HK-2 (cell line): Measurements from ENCODE around the gene VGF.
A peak's percentile ranks its signal among the peaks of the same experiment; 100 is the strongest.

Experiments
- DNase-seq: peaks from one replicate; pipeline ENCODE4 v3.0.0-alpha.2; 2018; ENCODE audit not compliant: unreplicated experiment

The VGF gene

GRCh38 chr7:101165958-101166647 is 734 bp upstream of the VGF start:
- DNase-seq, result no peak

GRCh38 chr7:101164071-101164840 is 1.1 kb downstream of the VGF start:
- DNase-seq, result peak; percentile 83

DNA sequence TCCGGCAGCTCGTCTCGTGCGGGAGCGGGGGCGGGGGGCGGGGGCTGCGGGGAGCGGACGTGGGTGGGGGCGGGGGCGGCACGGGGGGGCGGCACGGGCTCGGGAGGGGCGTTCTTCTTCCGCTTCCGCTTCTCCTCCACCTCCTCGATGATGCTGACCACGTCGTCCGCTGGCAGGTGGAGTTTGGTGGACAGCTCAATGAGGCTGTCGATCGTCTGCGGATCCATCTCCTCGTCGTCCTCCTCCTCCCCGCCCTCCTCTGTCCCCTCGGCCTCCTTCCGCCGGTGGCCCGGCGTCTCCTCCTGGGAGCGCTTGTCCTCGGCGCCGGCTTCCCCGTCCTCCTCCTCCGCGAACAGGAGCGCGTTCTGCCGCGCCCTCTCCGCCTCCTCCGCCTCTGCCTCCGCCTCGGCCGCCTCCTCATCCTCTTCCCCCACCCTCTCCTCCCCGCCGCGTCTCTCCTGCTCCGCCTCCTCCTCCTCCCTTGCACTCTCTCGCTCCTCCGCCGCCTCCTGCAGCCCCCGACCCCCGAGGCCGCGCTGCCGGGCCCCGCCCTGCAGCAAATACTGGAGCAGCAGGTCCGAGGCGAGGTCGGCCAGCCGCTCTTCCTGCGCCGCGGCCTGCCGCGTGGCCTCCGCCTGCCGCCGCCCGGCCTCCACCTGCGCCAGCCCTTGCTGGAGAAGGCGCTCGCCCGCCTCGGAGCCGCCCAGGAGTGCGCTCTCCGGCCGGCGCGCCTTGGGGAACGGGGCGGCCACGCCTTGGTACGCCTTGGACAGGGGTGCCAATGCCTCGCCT is 1.9 kb downstream of the VGF start:
- peak; percentile 78 for DNase-seq

DNA sequence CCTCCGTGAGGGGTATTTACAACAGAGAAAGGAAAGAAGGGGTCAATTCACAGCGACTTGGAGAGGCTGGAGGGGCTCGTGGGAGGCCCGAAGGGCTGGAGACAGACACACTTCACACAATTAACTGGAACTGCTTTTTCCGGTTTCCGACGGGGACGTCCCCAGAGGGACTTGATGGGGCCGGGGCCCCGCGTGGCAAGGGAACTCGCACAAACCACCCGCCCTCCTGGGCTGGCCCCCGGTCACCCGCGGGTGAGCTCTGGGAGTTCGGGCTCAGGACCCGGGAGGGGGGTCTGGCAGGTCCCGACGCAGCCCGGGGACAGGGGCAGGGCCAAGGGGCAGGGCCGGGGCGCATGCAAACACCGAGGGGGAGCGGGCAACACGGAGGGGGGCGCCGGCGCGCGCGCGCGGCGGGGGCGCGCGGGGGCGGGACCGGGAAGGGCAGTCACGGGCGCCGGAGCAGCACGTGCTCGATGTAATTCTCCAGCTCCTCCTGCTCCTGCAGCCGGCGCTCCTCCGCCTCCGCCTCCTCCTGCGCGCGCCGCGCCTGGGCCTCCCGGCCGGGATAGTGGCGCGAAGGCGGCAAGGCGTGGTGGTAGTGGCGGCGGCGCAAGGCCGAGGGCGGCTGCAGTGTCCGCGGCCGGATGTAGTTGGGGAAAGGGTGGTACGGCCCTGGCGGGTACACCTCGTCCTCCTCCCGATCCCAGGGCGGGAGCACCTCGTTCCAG is 2.7 kb downstream of the VGF start:
- peak; percentile 35 for DNase-seq

DNA sequence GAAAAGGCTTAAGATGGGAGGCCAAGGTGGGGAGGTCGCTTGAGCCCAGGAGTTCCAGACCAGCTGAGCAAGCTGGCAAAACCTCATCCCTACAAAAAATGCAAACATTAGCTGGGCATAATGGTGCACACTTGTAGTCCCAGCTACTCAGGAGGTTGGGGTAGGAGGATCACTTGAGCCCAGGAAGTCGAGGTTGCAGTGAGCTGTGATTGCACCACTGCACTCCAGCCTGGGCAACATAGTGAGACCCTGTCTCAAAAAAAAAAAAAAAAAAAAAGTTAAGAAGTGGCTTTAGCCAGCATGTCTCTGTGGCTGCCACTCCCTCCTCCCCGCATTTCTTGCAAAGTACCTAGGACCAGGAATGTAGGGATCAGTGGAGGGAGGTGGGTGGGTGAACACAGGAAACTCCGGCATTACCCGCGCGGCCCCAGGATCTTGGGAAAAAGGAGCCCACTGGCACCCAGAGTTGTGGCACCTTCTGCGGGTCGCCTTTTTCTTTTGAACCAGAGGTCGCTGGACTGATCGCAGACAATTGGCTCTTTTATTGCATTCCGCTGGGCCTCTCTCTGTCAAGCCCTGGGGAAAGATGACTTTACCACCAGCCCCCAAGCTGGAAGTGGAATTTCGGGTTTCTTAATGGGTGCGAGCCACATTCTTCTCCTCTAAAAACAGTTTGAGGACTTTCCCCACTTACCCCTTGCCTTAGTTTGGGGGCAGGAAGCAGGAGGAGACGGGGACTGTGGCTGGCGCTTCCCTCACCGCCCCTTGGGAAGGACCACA is 3.5 kb downstream of the VGF start:
- DNase-seq, result no peak

GRCh38 chr7:101160910-101161309 is 4.5 kb downstream of the VGF start:
- DNase-seq, result no peak

DNA sequence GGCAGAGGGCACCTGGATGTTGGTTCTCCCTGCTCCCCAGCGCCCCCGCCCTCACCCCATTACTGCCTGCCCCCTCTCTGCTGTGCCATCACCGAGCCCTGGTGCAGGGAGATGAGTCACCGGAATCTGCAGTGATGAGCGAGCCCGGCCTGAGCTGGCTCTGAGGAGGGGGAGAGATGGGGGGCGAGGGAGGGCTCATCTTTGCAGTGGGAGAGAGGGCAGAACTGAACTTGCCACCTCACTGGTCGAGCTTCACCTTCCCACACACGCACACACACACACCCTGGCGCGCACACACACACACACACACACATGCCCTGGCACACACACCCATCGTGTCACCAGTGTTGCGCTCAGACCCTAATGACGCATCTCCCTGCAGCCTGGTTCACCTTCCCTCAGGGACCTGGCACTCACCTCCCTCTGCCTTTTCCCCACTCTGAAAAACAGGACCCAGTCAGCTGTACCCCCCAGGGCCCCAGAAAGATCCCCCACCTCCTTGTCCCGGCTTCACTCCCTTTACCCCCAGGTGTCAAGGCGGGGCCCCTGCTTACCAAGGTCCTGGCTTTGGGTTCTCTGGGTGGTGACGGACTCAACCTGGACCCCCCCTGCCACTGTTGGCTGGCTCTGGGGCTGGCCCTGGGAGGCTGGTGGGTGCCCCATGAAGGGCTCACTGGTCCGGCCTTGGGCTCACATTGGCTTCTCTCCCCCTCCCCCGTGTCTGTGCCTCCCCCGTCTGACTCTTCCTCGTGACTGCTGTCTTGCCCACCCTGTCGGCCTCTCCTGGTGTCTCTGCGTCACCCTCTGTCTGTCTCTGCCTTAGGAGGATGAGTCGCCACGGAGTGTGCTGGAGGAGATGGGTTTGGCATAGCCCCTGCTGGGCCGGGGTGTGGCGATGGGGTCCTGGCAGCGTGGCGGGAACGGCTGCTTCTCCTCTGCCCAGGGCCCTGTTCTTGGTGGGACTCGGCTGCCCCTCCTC is 5.4 kb downstream of the VGF start:
- peak; percentile 76 for DNase-seq

DNA sequence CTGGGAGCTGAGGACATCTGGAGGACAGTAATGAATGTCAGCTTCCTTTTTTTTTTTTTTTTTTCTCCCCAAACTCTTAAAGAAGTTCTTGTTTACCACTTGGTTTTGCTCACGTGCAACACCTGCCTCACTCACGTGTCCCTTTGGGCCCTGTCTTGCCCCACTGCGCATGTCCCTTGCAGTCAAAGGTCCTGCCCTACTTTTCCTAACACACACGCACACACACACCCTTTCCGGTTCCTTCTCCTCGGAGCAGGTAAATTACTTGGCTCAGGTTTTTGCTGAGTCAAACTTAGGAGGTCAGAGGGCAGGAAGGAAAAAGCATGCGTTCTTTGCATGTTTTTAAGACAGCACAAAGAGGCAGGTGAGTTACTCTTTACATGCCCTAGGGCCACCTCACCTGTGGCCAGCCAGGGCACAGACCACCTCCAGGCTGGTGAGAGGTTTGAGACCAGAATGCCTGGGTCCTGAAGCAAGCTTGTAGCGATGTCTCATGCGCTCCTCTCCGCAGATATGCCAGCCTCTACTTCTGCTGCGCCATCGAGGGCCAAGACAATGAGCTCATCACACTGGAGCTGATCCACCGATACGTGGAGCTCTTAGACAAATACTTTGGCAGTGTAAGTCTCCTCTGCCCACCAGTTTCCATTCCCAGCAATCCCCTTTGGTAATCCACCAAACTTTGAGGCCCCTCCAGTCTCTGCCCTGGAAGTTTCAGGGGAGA is 8.3 kb downstream of the VGF start:
- no peak for DNase-seq

DNA sequence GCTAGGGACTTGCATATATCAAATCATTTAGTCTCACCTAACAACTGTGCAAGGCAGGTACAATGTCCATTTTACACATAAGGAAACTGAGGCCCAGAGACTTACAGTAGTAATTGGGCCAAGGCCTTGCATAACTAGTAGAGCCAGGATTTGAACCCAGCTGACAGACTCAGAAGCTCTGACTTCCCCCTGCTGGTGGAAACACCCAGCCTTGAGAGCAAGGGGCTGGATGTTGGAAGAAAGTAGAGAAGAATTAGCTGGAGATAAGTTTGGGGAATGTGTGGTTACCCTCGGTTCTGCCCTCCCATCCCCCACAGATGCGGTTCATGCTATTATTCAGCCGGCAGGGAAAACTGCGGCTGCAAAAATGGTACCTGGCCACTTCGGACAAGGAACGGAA is 9.1 kb downstream of the VGF start:
- no peak for DNase-seq

DNA sequence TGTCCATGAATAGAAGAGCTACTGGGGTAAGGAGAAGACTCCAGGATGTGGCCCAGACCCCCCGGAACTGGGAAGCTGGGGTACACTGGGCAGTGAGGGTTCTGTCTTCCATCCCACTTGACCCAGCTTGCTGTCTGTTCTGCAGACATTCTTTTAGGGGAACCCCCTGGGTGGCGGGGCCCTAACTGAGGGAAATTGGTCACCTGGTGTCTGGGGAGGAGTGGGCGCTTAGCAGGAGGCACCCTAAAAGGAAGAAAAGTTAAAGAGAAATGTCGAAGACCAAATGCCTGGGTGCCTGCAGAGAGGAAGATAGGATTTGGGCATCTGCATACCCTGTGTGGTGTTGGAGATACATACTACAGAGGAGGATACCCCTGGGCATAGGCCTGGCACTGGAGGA is 10.1 kb downstream of the VGF start:
- DNase-seq, result no peak

GRCh38 chr7:101154693-101155102 is 10.7 kb downstream of the VGF start:
- DNase-seq, result no peak

DNA sequence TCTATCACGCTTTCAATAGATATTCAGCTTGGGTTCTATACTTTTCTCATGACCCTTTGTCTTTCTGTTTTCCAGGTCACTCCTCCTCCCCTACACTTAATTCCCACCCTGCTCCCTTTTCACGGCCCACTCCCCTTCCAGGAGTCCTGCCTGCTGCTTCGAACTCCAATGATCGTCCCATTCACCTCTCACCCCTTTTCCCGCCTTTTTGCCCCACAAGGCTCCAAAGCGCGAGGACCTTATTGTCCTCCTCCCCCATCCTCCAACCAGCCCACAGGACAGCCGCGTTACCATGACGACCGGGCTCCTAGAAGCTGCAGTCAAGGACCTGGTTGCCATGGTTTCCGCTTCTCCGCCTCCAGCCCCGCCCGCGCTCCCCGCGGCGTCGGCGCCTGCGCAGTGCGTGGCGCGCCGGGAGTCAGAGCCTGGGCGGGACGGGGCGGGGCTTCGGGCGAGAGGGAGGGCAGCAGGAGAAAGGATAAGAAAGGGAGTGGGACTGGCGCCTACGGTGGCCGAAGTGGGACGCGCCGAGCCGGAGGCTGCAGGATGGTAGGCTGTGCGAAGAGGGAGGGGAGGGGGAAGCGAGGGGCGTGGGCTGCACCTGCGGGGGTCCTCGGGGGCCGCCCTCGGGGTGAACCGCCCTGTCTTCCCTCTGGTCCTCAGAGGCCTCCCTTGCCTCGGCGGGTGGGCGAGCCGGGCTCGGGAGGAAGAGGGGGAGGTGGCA is 11.2 kb downstream of the VGF start, which contains the start of gene AP1S1:
TSS of gene AP1S1 (plus strand) at position 508 of the 724 bp plus-strand sequence. CDS start at position 547, 39 bp downstream.
- DNase-seq, result peak; percentile 97

- DNase-seq, result no peak
Observed at GRCh38 chr7:101151908-101152651, 13.3 kb downstream of the VGF start.

GRCh38 chr7:101140746-101141382 is 24.5 kb downstream of the VGF start:
- DNase-seq, result no peak

- no peak for DNase-seq
Observed at GRCh38 chr7:101140339-101140699, 25.1 kb downstream of the VGF start.

DNA sequence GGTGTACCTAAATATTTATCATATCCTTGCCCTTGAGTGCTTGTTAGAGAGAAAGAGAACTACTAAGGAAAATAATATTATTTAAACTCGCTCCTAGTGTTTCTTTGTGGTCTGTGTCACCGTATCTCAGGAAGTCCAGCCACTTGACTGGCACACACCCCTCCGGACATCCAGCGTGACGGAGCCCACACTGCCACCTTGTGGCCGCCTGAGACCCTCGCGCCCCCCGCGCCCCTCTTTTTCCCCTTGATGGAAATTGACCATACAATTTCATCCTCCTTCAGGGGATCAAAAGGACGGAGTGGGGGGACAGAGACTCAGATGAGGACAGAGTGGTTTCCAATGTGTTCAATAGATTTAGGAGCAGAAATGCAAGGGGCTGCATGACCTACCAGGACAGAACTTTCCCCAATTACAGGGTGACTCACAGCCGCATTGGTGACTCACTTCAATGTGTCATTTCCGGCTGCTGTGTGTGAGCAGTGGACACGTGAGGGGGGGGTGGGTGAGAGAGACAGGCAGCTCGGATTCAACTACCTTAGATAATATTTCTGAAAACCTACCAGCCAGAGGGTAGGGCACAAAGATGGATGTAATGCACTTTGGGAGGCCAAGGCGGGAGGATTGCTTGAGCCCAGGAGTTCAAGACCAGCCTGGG is 27.0 kb downstream of the VGF start:
- peak; percentile 92 for DNase-seq
